Hepatocyte (in vitro differentiated cells): ENCODE data around the gene CNKSR1. TPM values are rescaled to one million over a fixed set of nuclear protein-coding genes. Genes with fewer than 3 reads are reported as not detected.

Experiments used
- DNase-seq: peaks from one replicate; pipeline ENCODE4 v3.0.0-alpha.2; 2016; ENCODE audit warnings: low spot score
- H2AFZ ChIP-seq: fragments of 200-600 bp; sonication (generic); 2 replicates; pipeline ENCODE4 v1.6.0; 2016; ENCODE audit warnings: antibody characterized with exemption, mild to moderate bottlenecking
- H3K27ac ChIP-seq: fragments of 200-600 bp; sonication (generic); 2 replicates; pipeline ENCODE4 v1.5.1; 2016; ENCODE audit warnings: mild to moderate bottlenecking
- H3K27me3 ChIP-seq: fragments of 200-600 bp; sonication (generic); 2 replicates; pipeline ENCODE4 v1.6.1; 2016
- H3K36me3 ChIP-seq: fragments of 200-600 bp; sonication (generic); replicated peaks from 2 replicates; pipeline ENCODE4 v1.5.1; 2016; ENCODE audit warnings: low read depth; ENCODE audit not compliant: insufficient read depth
- H3K4me1 ChIP-seq: fragments of 200-600 bp; sonication (generic); 2 replicates; pipeline ENCODE4 v1.5.1; 2016; ENCODE audit warnings: mild to moderate bottlenecking, moderate library complexity; ENCODE audit not compliant: insufficient read depth
- H3K4me2 ChIP-seq: fragments of 200-600 bp; sonication (generic); 2 replicates; pipeline ENCODE4 v1.6.0; 2016
- H3K4me3 ChIP-seq: fragments of 200-600 bp; sonication (generic); 2 replicates; pipeline ENCODE4 v1.5.1; 2016; ENCODE audit warnings: mild to moderate bottlenecking
- H3K79me2 ChIP-seq: fragments of 200-600 bp; sonication (generic); 2 replicates; pipeline ENCODE4 v1.6.0; 2017; ENCODE audit warnings: mild to moderate bottlenecking
- H3K9me2 ChIP-seq: fragments of 200-600 bp; sonication (generic); replicated peaks from 2 replicates; pipeline ENCODE4 v1.6.0; 2017; ENCODE audit warnings: mild to moderate bottlenecking; ENCODE audit not compliant: insufficient read depth
- H3K9me3 ChIP-seq: fragments of 200-600 bp; sonication (generic); 2 replicates; pipeline ENCODE4 v1.5.1; 2016; ENCODE audit warnings: low read depth, mild to moderate bottlenecking
- H4K20me1 ChIP-seq: fragments of 200-600 bp; sonication (generic); 2 replicates; pipeline ENCODE4 v1.6.0; 2016; ENCODE audit warnings: mild to moderate bottlenecking; ENCODE audit not compliant: insufficient read depth, poor library complexity, severe bottlenecking
- EZH2 ChIP-seq: fragments of 200-600 bp; sonication (generic); IDR thresholded peaks from 2 replicates; pipeline ENCODE4 v1.6.1; 2016; ENCODE audit warnings: antibody characterized with exemption, mild to moderate bottlenecking, borderline replicate concordance
- EZH2phosphoT487 ChIP-seq: fragments of 200-600 bp; sonication (generic); IDR thresholded peaks from one replicate; pipeline ENCODE4 v1.6.1; 2018; ENCODE audit warnings: antibody characterized with exemption, mild to moderate bottlenecking, low read depth, moderate library complexity; ENCODE audit not compliant: unreplicated experiment, severe bottlenecking
- WGBS: methylation state at CpG from one replicate; pipeline ENCODE4 v1.1.6; 2016; ENCODE audit warnings: low lambda C conversion rate; ENCODE audit errors: missing lambda C conversion rate; 5-methylcytosine and 5-hydroxymethylcytosine counted together
- polyA plus RNA-seq: library from polyadenylated mRNA; unstranded; fragments of >200 nt; fragmentation: Nextera tagmentation; extraction: Ambion mirVana; gene quantifications from 2 replicates; pipeline ENCODE4 v1.2.1, GENCODE V29; 2016
- total RNA-seq: library from RNA; depleted of rRNA; stranded (reverse); fragments of >200 nt; gene quantifications from 2 replicates; pipeline ENCODE4 v1.2.3, GENCODE V29; 2014
- TF ChIP-seq, protein P1 (sequence below): fragments of 200-600 bp; sonication (generic); IDR thresholded peaks from 2 replicates; pipeline ENCODE4 v1.5.1; 2016; ENCODE audit warnings: antibody characterized with exemption, mild to moderate bottlenecking; ENCODE audit not compliant: poor library complexity

Gene CNKSR1
- total and polyA plus RNA-seq, 2 experiments from 2014 or later = 13.3 to 31.4 TPM

- no peaks in the 10 kb centered on the region for H3K9me3 ChIP-seq
- no peaks in the 10 kb centered on the region for H3K27me3 ChIP-seq
- H3K4me2 ChIP-seq = no peak overlapping the region
- no peak for DNase-seq
- no peak overlapping the region for H2AFZ ChIP-seq
- H4K20me1 ChIP-seq = no peaks in the 10 kb centered on the region
- no peaks in the 10 kb centered on the region for H3K4me1 ChIP-seq
- no peak overlapping the region for H3K27ac ChIP-seq
- no peaks in the 10 kb centered on the region for H3K36me3 ChIP-seq
- no peak for TF ChIP-seq EZH2
- TF ChIP-seq, protein P1, sequence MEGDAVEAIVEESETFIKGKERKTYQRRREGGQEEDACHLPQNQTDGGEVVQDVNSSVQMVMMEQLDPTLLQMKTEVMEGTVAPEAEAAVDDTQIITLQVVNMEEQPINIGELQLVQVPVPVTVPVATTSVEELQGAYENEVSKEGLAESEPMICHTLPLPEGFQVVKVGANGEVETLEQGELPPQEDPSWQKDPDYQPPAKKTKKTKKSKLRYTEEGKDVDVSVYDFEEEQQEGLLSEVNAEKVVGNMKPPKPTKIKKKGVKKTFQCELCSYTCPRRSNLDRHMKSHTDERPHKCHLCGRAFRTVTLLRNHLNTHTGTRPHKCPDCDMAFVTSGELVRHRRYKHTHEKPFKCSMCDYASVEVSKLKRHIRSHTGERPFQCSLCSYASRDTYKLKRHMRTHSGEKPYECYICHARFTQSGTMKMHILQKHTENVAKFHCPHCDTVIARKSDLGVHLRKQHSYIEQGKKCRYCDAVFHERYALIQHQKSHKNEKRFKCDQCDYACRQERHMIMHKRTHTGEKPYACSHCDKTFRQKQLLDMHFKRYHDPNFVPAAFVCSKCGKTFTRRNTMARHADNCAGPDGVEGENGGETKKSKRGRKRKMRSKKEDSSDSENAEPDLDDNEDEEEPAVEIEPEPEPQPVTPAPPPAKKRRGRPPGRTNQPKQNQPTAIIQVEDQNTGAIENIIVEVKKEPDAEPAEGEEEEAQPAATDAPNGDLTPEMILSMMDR = no peak
- no peak for TF ChIP-seq EZH2phosphoT487
- H3K4me3 ChIP-seq = no peak overlapping the region
- no peaks in the 10 kb centered on the region for H3K9me2 ChIP-seq
- no peaks in the 10 kb centered on the region for H3K79me2 ChIP-seq
- WGBS = 97% methylated on average over 2 of the region's 2 CpGs
Observed at GRCh38 chr1:26132834-26133167, 44.5 kb upstream of the CNKSR1 start.

GRCh38 chr1:26134466-26134865 lies 42.8 kb upstream of the CNKSR1 start:
- Histone ChIP-seq H3K4me2 (no peak overlapping the region), H4K20me1 (no peaks in the 10 kb centered on the region), H3K4me1 (no peaks in the 10 kb centered on the region), H2AFZ (no peak overlapping the region), H3K9me3 (no peaks in the 10 kb centered on the region), H3K9me2 (no peaks in the 10 kb centered on the region), H3K79me2 (no peaks in the 10 kb centered on the region), H3K27ac (no peak overlapping the region), H3K27me3 (no peaks in the 10 kb centered on the region), H3K36me3 (no peaks in the 10 kb centered on the region), H3K4me3 (no peak overlapping the region)
- 88% methylated on average over 3 of the region's 3 CpGs for WGBS
- TF ChIP-seq EZH2phosphoT487 (no peak), EZH2 (no peak)
- TF ChIP-seq, protein P1 = no peak
- DNase-seq = no peak

DNA sequence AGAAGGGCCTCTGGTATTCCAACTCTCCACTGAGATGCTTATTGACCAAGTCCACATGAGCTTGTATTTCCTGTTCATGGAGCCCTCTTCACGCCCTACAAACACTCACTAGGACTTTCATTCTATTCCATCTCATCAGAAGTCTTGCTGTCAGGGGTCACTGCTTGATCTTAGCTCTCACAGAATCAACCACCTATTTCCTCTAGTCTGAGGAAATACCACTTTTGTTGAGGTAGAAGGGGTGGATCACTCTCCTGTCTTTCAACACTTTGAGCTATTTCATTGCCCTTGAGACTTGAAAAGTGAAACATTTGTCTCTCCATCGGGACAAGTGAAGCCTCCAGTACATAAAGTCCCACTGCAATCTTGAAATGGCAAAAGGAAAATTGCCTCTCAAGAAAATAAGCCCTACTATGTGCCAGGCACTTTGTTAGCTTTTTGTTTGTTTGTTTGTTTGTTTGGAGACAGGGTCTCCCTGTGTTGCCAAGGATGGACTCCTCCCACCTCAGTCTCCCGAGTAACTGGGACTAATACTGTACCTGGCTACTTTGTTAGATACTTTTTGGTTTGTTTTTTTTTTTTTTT lies 38.2 kb upstream of the CNKSR1 start:
- Histone ChIP-seq H3K79me2 (no peaks in the 10 kb centered on the region), H4K20me1 (no peaks in the 10 kb centered on the region), H3K27ac (no peak overlapping the region), H3K4me3 (no peak overlapping the region), H3K9me2 (no peaks in the 10 kb centered on the region), H3K9me3 (no peaks in the 10 kb centered on the region), H2AFZ (no peak overlapping the region), H3K36me3 (no peaks in the 10 kb centered on the region), H3K27me3 (no peaks in the 10 kb centered on the region), H3K4me2 (no peak overlapping the region), H3K4me1 (no peaks in the 10 kb centered on the region)
- TF ChIP-seq EZH2 = no peak
- TF ChIP-seq, protein P1 = no peak
- no peak for TF ChIP-seq EZH2phosphoT487
- DNase-seq = no peak
- WGBS = 59% methylated on average over 3 of the region's 3 CpGs

GRCh38 chr1:26142159-26142558 lies 35.1 kb upstream of the CNKSR1 start:
- 91% methylated on average over 8 of the region's 8 CpGs for WGBS
- H3K27ac ChIP-seq = no peak overlapping the region

More at GRCh38 chr1:26142159-26142558, 35.1 kb upstream of the CNKSR1 start:
- no peak overlapping the region for H3K4me3 ChIP-seq
- H3K4me1 ChIP-seq = no peaks in the 10 kb centered on the region
- no peaks in the 10 kb centered on the region for H4K20me1 ChIP-seq
- DNase-seq = no peak
- no peaks in the 10 kb centered on the region for H3K9me2 ChIP-seq
- H3K27me3 ChIP-seq = no peaks in the 10 kb centered on the region
- H3K36me3 ChIP-seq = no peaks in the 10 kb centered on the region
- no peak overlapping the region for H2AFZ ChIP-seq
- no peak overlapping the region for H3K4me2 ChIP-seq
- H3K9me3 ChIP-seq = no peaks in the 10 kb centered on the region
- no peaks in the 10 kb centered on the region for H3K79me2 ChIP-seq
- TF ChIP-seq, protein P1 = no peak
- TF ChIP-seq EZH2phosphoT487 = no peak
- TF ChIP-seq EZH2 = no peak
